Measurements from ENCODE around the gene SMCHD1.

- TF ChIP-seq CTCF (IDR thresholded peaks at IDR 0.05) (no peak), POLR2A (IDR thresholded peaks at IDR 0.05) (no peak), POLR2AphosphoS5 (IDR thresholded peaks at IDR 0.05) (no peak)
Measured at GRCh38 chr18:2697184-2697583, 41.7 kb downstream of the SMCHD1 start.

Measured in prostate gland (tissue), 2 donors.